ENCODE measurements around the gene F13A1. TPM values are rescaled to one million over a fixed set of nuclear protein-coding genes. Genes with fewer than 3 reads are reported as not detected.
"Not testable (repeated sequence)": the region's sequence is repeated elsewhere in the genome, so short reads cannot be mapped to it uniquely, and the experiment has no call there.

F13A1 gene
- total RNA-seq, 1 donor from 2014 or later: 0.24 TPM

GRCh38 chr6:6312901-6313441, 7.5 kb downstream of the F13A1 start:
- no peak overlapping the region for H3K4me3 Mint-ChIP-seq (ENCODE audit: low read depth)
- H3K36me3 Mint-ChIP-seq (ENCODE audit: insufficient read depth): no peaks in the 10 kb centered on the region
- DNase-seq (ENCODE audit: low spot score, unreplicated experiment): no peak
- no peak for TF ChIP-seq CTCF (IDR thresholded peaks at IDR 0.05; ENCODE audit: unreplicated experiment)
- H3K4me1 Mint-ChIP-seq (ENCODE audit: low read depth): no peaks in the 10 kb centered on the region
- H3K9me3 Mint-ChIP-seq (ENCODE audit: low read depth): no peaks in the 10 kb centered on the region
- H3K27me3 Mint-ChIP-seq: peaks cover 17% of the 10 kb centered on the region
- no peak overlapping the region for H3K27ac Mint-ChIP-seq

- H3K27ac Mint-ChIP-seq: no peak overlapping the region
- no peak for DNase-seq (ENCODE audit: low spot score, unreplicated experiment)
- peaks cover 19% of the 10 kb centered on the region for H3K27me3 Mint-ChIP-seq
- H3K4me3 Mint-ChIP-seq (ENCODE audit: low read depth): no peak overlapping the region
- peaks cover 2% of the 10 kb centered on the region for H3K9me3 Mint-ChIP-seq (ENCODE audit: low read depth)
- H3K4me1 Mint-ChIP-seq (ENCODE audit: low read depth): no peaks in the 10 kb centered on the region
- TF ChIP-seq CTCF (IDR thresholded peaks at IDR 0.05; ENCODE audit: unreplicated experiment): no peak
- H3K36me3 Mint-ChIP-seq (ENCODE audit: insufficient read depth): no peaks in the 10 kb centered on the region
Observed at GRCh38 chr6:6305575-6305974, 14.9 kb downstream of the F13A1 start.

- H3K4me1 Mint-ChIP-seq (ENCODE audit: low read depth); DNase-seq (ENCODE audit: low spot score, unreplicated experiment); H3K36me3 Mint-ChIP-seq (ENCODE audit: insufficient read depth); H3K27ac Mint-ChIP-seq; H3K9me3 Mint-ChIP-seq (ENCODE audit: low read depth); H3K27me3 Mint-ChIP-seq; H3K4me3 Mint-ChIP-seq (ENCODE audit: low read depth): not testable (repeated sequence)
Observed at GRCh38 chr6:6300383-6300782, 20.1 kb downstream of the F13A1 start.

GRCh38 chr6:6293317-6293716, 27.1 kb downstream of the F13A1 start:
- Mint-ChIP-seq H3K27ac (no peak overlapping the region), H3K36me3 (ENCODE audit: insufficient read depth) (no peaks in the 10 kb centered on the region), H3K9me3 (ENCODE audit: low read depth) (peaks cover 3% of the 10 kb centered on the region), H3K4me3 (ENCODE audit: low read depth) (no peak overlapping the region), H3K4me1 (ENCODE audit: low read depth) (peaks cover 5% of the 10 kb centered on the region), H3K27me3 (peaks cover 14% of the 10 kb centered on the region)
- DNase-seq (ENCODE audit: low spot score, unreplicated experiment): no peak
- no peak for TF ChIP-seq CTCF (IDR thresholded peaks at IDR 0.05; ENCODE audit: unreplicated experiment)

- Mint-ChIP-seq H3K9me3 (ENCODE audit: low read depth) (no peaks in the 10 kb centered on the region), H3K27me3 (peaks cover 24% of the 10 kb centered on the region), H3K4me3 (ENCODE audit: low read depth) (no peak overlapping the region)
Observed at GRCh38 chr6:6287415-6287814, 33.0 kb downstream of the F13A1 start.

More at GRCh38 chr6:6287415-6287814, 33.0 kb downstream of the F13A1 start:
- TF ChIP-seq CTCF (IDR thresholded peaks at IDR 0.05; ENCODE audit: unreplicated experiment): no peak
- Mint-ChIP-seq H3K4me1 (ENCODE audit: low read depth) (no peaks in the 10 kb centered on the region), H3K27ac (no peak overlapping the region), H3K36me3 (ENCODE audit: insufficient read depth) (no peaks in the 10 kb centered on the region)
- DNase-seq (ENCODE audit: low spot score, unreplicated experiment): no peak
